ENCODE data around the gene RANBP17.

DNA sequence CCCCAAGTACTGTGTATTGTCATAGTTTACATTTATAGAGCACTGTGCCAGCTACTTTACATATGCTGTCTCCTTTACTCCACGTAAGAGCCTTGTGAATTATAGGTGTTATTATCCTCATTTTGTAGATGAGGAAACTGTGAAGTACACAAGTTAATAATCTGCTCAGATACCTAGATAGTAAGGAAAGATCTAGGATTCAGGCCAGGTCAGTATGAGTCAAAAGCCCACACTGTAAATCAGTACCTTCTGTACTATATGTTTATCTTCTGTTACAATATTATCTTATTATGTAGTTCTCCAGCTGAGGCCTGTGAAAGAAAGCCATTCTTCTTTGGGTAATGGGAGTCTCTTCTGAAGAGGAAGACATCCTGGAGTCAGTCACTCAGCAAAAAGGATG is 374.8 kb downstream of the RANBP17 start:
- TF ChIP-seq, protein P1, sequence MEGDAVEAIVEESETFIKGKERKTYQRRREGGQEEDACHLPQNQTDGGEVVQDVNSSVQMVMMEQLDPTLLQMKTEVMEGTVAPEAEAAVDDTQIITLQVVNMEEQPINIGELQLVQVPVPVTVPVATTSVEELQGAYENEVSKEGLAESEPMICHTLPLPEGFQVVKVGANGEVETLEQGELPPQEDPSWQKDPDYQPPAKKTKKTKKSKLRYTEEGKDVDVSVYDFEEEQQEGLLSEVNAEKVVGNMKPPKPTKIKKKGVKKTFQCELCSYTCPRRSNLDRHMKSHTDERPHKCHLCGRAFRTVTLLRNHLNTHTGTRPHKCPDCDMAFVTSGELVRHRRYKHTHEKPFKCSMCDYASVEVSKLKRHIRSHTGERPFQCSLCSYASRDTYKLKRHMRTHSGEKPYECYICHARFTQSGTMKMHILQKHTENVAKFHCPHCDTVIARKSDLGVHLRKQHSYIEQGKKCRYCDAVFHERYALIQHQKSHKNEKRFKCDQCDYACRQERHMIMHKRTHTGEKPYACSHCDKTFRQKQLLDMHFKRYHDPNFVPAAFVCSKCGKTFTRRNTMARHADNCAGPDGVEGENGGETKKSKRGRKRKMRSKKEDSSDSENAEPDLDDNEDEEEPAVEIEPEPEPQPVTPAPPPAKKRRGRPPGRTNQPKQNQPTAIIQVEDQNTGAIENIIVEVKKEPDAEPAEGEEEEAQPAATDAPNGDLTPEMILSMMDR (IDR thresholded peaks at IDR 0.05), result no peak
- TF ChIP-seq POLR2A (IDR thresholded peaks at IDR 0.05), result no peak

All from lower leg skin (tissue), 3 donors.